HG02759 (cell line): Measurements from ENCODE around the gene LDHAL6B.

Source experiments
- ATAC-seq: cut with Tn5 transposase; IDR thresholded peaks from one replicate; pipeline ENCODE4 v1.9.1; 2021; ENCODE audit warnings: mild to moderate bottlenecking, moderate library complexity; ENCODE audit not compliant: unreplicated experiment

The LDHAL6B gene

DNA sequence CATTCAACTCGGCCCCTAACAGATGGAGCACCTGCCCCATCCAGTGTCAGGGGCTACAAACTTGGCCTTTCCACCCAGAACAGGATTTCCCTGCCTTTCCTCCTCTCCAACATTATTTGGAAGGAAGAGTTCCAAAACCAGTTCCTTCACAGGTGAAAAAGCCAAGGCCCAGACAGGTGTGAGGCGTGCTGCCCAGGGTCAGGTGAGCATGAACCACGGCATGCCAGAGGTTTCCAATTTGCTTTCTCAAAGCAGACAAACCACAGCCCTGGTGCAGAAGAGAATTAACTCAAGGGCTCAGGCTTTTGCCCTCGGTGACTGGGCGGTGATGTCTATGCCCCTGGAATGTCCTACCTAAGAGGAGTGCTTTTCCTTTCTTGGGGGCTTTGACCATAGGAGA, 43.2 kb downstream of the LDHAL6B start:
- no peak for ATAC-seq

DNA sequence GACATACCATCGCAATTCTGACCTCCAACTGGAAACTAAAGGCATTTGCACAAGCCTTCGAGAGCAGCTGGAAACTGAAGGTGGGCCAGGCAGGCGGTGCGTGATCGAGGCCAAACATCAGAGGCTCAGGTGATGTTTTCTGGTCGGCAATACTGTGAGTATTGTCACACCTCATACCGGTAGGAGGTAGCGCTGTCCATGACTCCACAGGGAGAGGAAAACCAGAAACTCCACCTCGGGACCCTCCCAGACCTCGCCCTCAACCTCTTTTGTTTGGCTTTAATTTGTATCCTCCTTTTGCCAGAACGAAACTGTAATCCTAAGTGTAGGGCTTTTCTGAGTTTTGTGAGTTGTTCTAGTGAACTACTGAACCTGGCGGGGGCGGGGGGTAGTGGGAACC, 43.6 kb downstream of the LDHAL6B start:
- no peak for ATAC-seq

- ATAC-seq, result peak; percentile 46
Observed at GRCh38 chr15:59251001-59251845, 44.6 kb downstream of the LDHAL6B start.

- no peak for ATAC-seq
Observed at GRCh38 chr15:59252137-59252536, 45.5 kb downstream of the LDHAL6B start.

- no peak for ATAC-seq
Observed at GRCh38 chr15:59255680-59256336, 49.2 kb downstream of the LDHAL6B start.

GRCh38 chr15:59256482-59256881, 49.8 kb downstream of the LDHAL6B start:
- ATAC-seq, result no peak

DNA sequence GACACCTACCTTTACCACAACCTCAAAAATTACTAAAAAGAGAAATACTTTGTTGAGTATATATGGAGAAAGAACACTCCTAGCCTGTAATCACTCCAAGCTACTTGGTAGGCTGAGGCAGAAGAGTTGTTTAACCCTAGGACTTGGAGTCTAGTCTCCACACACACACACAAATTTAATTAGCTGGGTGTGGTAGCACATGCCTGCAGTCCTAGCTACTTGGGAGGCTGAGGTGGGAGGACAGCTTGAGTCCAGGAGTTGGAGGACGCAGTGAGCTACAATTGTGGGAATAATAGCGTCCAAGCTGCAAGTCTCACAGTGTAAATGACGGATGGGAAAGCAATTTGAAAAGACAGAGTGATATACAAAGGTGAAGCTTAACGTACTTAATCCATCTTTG, 50.5 kb downstream of the LDHAL6B start:
- no peak for ATAC-seq
